Aorta (tissue), 5 donors: ENCODE measurements around the gene UPF1. TPM values are rescaled to one million over a fixed set of nuclear protein-coding genes. Genes with fewer than 3 reads are reported as not detected.

Experiments used
- ATAC-seq: fragments of 200-7000 bp; cut with Tn5 transposase; one replicate; pipeline ENCODE4 v1.9.1; 2022; ENCODE audit warnings: moderate library complexity; ENCODE audit not compliant: low FRiP score
- DNase-seq, 2 donors: peaks; one replicate each; pipeline ENCODE4 v3.0.0-alpha.2; 2020
- H3K27ac ChIP-seq, 2 donors: one replicate each; pipeline ENCODE4 v1.5.1; 2013; ENCODE audit warnings: low read length in 2 of 2, mild to moderate bottlenecking in 2 of 2, moderate library complexity in 2 of 2, control low read depth in 1 of 2, inconsistent platforms in 1 of 2, low read depth in 1 of 2
- H3K27me3 ChIP-seq, 2 donors: one replicate each; pipeline ENCODE4 v1.6.1; 2013; ENCODE audit warnings: control low read depth in 1 of 2, low read length in 1 of 2, mild to moderate bottlenecking in 1 of 2, moderate library complexity in 1 of 2; ENCODE audit not compliant: insufficient read depth in 2 of 2, control insufficient read depth in 1 of 2
- H3K36me3 ChIP-seq, 2 donors: one replicate each; pipeline ENCODE4 v1.6.1; 2013; ENCODE audit warnings: control low read depth in 1 of 2, low read length in 1 of 2, mild to moderate bottlenecking in 1 of 2; ENCODE audit not compliant: insufficient read depth in 2 of 2, control insufficient read depth in 1 of 2
- H3K4me1 ChIP-seq, 2 donors: one replicate each; pipeline ENCODE4 v1.6.1; 2013; ENCODE audit warnings: low read length in 2 of 2, control low read depth in 1 of 2, mild to moderate bottlenecking in 1 of 2, moderate library complexity in 1 of 2; ENCODE audit not compliant: insufficient read depth in 2 of 2, control insufficient read depth in 1 of 2
- H3K4me3 ChIP-seq, 2 donors: one replicate each; pipeline ENCODE4 v1.5.1; 2013; ENCODE audit warnings: low read length in 2 of 2, control low read depth in 1 of 2, mild to moderate bottlenecking in 1 of 2
- H3K9me3 ChIP-seq: one replicate; pipeline ENCODE4 v1.6.1; 2013; ENCODE audit warnings: mild to moderate bottlenecking, low read length; ENCODE audit not compliant: control insufficient read depth
- WGBS, 2 donors: extraction: QIAGEN DNeasy Blood & Tissue Kit; methylation state at CpG; one replicate each; pipeline ENCODE4 v1.1.7; 2013; 5-methylcytosine and 5-hydroxymethylcytosine counted together
- intact Hi-C, 2 donors: fragments of 100-400 bp; cut with DNase I; formaldehyde crosslinking; loops; one replicate each; pipeline versions ENCODE4 v1.14.2 to v1.15.0; 2022
- polyA plus RNA-seq, 2 donors: library from polyadenylated mRNA; stranded (reverse); fragments of 200-250 nt; gene quantifications; one replicate each; pipeline ENCODE4 v1.2.3, GENCODE V29; 2013
- total RNA-seq, 2 donors: library from RNA; stranded (reverse); fragmentation: NEBNext Ultra II Directional; extraction: Animal tissue kit (Norgen Biotek cat#: 25700); gene quantifications; one replicate each; pipeline ENCODE4 v1.2.1, GENCODE V29; 2021
- donor health status: healthy with polysubstance abuse.
- donor health status: Bipolar disorder and iron deficiency.
- donor health status: DM: no; HTN: no; CAD: no.
- donor health status: DM: no; HTN: no; CAD: no.
- donor health status: DM: yes; HTN: yes; CAD: no.

UPF1 gene
- total and polyA plus RNA-seq, 4 donors, result 16.5 to 75.6 (median 47.1) TPM

GRCh38 chr19:18789883-18790565, 41.7 kb upstream of the UPF1 start:
- H3K27ac ChIP-seq, result no peak overlapping the region
- H3K4me1 ChIP-seq, result no peaks in the 10 kb centered on the region
- no peaks in the 10 kb centered on the region for H3K27me3 ChIP-seq
- no peaks in the 10 kb centered on the region for H3K36me3 ChIP-seq
- intact Hi-C loops, result no loop called here
- peak in 1 of 2 donors; percentile 83 for DNase-seq
- WGBS, 2 donors, result 1% methylated on average over 22 to 65 of the region's 65 CpGs
- H3K9me3 ChIP-seq, result no peaks in the 10 kb centered on the region
- no peak for ATAC-seq
- H3K4me3 ChIP-seq, result no peak overlapping the region

DNA sequence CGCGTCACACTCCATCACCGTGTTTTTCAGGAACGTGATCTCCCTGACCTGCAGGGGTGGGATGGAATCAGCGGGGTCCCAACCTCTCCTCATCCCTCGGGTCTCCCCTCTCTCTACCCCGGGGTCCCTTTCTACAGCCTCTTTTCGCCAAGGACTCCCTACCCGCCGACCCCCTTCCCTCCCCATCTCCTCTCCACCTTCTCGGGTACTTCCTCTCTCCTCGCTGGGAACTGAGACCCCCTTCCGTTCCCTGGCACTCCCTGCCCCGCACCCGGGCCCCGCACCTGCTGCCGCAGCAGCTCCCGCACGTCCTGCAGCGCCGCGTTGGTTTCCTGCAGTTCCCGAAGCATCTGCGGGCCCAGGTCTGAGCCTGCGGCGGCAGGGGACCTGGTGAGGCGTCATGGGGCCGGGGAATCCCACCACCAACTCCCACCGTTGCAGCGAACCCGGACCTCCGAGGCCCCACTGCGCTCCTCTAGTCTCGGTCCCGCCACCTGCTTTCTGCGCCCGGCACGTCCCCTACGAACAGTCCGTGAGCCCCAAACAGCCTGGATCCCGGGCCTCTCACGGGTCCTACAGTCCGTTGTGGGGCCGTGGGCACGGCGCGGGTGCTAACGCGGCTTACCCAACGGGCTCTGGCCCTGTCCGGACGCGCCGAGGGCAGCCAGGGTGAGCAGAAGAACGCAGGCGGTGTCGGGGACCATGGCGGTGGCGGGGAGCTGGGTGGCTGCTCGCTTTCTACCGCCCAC, 41.0 kb upstream of the UPF1 start, which contains the start of gene COMP:
COMP (minus strand) TSS at position 740 of the 749 bp plus-strand sequence; CDS start at position 704, 36 bp downstream.
- DNase-seq, result peak in 1 of 2 donors; percentile 77
- Histone ChIP-seq H3K36me3 (no peaks in the 10 kb centered on the region), H3K9me3 (no peaks in the 10 kb centered on the region), H3K4me3 (no peak within 1 kb of the TSS), H3K4me1 (no peaks in the 10 kb centered on the region), H3K27me3 (no peaks in the 10 kb centered on the region), H3K27ac (no peak within 1 kb of the TSS)
- no peak for ATAC-seq
- intact Hi-C loops, result no loop called here
- WGBS, 2 donors, result 2 to 3% methylated on average over 60 to 61 of the region's 61 CpGs

DNA sequence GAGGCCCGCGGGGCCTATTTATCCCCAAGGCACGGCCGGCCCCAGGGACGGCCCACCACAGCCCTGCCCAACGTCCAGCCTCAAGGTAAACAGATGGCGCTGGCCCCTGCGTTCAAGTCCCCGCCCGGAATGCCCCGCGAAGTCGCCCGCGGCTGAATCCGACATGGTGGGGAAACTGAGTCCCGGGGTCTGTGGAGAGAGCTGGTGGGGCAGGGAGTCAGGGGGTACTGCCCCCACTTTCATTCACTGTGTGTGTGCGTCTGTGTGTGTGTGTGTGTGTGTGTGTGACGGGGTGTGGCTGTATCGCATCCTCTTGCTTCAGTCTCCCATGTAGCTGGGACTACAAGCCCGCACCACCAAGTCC, 40.5 kb upstream of the UPF1 start:
- Histone ChIP-seq H3K27me3 (no peaks in the 10 kb centered on the region), H3K9me3 (no peaks in the 10 kb centered on the region), H3K4me3 (no peak overlapping the region), H3K36me3 (no peaks in the 10 kb centered on the region), H3K4me1 (no peaks in the 10 kb centered on the region), H3K27ac (no peak overlapping the region)
- 25% methylated on average over 19 to 21 of the region's 21 CpGs for WGBS, 2 donors
- no peak for DNase-seq
- no peak for ATAC-seq
- intact Hi-C loops, result no loop called here

GRCh38 chr19:18792661-18793060, 39.1 kb upstream of the UPF1 start:
- Histone ChIP-seq H3K36me3 (no peaks in the 10 kb centered on the region), H3K4me1 (no peaks in the 10 kb centered on the region), H3K9me3 (no peaks in the 10 kb centered on the region), H3K27ac (no peak overlapping the region), H3K4me3 (no peak overlapping the region), H3K27me3 (no peaks in the 10 kb centered on the region)
- WGBS, 2 donors, result 86 to 89% methylated on average over 3 of the region's 3 CpGs
- no peak for DNase-seq
- no peak for ATAC-seq
- intact Hi-C loops, result no loop called here

DNA sequence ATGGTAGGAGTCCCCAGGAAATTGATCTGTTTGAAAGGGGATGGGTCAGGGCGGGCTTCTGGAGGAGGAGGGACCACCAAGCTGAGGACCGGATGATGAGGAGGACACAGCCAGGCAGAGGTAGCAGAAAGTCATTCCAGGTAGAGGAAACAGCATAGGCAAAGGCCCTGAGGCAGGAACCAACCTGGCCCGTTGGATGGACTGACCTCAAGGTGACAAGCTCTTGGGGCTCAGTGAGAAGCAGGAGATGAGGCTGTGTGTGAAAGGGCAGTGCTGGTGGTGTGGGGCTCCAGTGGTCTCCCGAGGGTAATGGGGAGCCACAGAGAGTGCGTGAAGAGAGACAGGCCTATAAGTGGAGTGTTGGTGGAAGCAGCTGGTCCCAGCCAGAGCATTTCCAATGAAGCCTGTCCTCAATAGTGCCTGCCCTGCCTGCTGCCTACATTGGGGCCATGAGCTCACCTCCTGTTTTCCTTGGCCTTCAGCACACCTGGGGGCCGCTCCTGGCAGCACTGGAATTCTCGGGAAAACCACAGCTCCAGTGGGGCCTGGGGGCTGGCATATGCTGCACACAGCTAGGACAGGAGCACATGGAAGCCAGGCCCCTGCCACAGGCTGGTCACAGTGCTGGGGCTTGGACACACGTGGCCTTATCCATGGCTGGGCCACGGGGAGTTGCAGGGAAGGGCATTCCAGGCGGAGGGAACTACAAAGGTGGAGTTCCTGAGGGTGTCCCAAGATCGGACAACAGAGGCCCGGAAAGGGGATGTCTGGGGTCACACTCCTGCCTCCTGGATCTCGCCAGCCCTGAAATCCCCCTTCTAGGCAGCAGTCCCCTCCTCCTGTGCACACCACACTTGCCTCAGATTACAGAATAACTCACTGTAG, 38.4 kb upstream of the UPF1 start:
- no peak for ATAC-seq

GRCh38 chr19:18794029-18794313, 37.8 kb upstream of the UPF1 start:
- Histone ChIP-seq H3K36me3 (no peaks in the 10 kb centered on the region), H3K27ac (no peak overlapping the region), H3K27me3 (no peaks in the 10 kb centered on the region), H3K9me3 (no peaks in the 10 kb centered on the region), H3K4me3 (no peak overlapping the region), H3K4me1 (no peaks in the 10 kb centered on the region)
- 77 to 80% methylated on average over 5 of the region's 5 CpGs for WGBS, 2 donors
- no peak for DNase-seq
- intact Hi-C loops, result no loop called here
- no peak for ATAC-seq

More for the DNA sequence above, 38.4 kb upstream of the UPF1 start:
- Histone ChIP-seq H3K27ac (no peak overlapping the region), H3K36me3 (no peaks in the 10 kb centered on the region), H3K27me3 (no peaks in the 10 kb centered on the region), H3K4me3 (no peak overlapping the region), H3K9me3 (no peaks in the 10 kb centered on the region), H3K4me1 (no peaks in the 10 kb centered on the region)
- 72 to 74% methylated on average over 13 of the region's 13 CpGs for WGBS, 2 donors
- DNase-seq, result no peak
- intact Hi-C loops, result no loop called here

DNA sequence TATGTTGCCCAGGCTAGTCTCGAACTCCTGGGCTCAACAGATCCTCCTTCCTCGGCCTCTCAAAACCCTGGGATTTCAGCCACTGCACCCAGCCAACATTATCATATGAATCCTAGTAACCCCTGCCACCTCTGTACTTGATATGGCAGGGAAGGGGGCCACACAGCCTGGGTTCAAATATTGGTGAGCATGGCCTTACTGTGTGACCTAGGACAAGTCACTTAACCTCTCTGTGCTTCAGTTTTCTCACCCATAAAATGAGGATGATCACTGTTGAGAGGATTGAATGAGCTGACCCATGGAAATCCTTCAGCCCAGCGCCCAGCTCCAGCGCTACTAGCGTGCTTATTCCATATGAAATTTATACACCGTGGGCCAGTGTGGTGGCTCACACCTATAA, 37.1 kb upstream of the UPF1 start:
- Histone ChIP-seq H3K27ac (no peak overlapping the region), H3K36me3 (no peaks in the 10 kb centered on the region), H3K4me1 (no peaks in the 10 kb centered on the region), H3K4me3 (no peak overlapping the region), H3K27me3 (no peaks in the 10 kb centered on the region), H3K9me3 (no peaks in the 10 kb centered on the region)
- 92 to 96% methylated on average over 6 of the region's 6 CpGs for WGBS, 2 donors
- no peak for ATAC-seq
- DNase-seq, result no peak
- intact Hi-C loops, result no loop called here

GRCh38 chr19:18795540-18795939, 36.2 kb upstream of the UPF1 start:
- Histone ChIP-seq H3K9me3 (no peaks in the 10 kb centered on the region), H3K4me1 (no peaks in the 10 kb centered on the region), H3K36me3 (no peaks in the 10 kb centered on the region), H3K27ac (no peak overlapping the region), H3K27me3 (no peaks in the 10 kb centered on the region), H3K4me3 (no peak overlapping the region)
- WGBS, 2 donors, result 4 to 5% methylated on average over 21 of the region's 21 CpGs
- peak in 1 of 2 donors; percentile 78 for DNase-seq
- intact Hi-C loops, result no loop called here
- peak; percentile 44 for ATAC-seq
